GM12892 (cell line): ENCODE data around the gene EXO1.

Source experiments
- POLR2A ChIP-seq: IDR thresholded peaks from 2 replicates; pipeline ENCODE4 v1.6.1; 2011; ENCODE audit warnings: low read depth, low read length, control low read depth
- POLR2AphosphoS5 ChIP-seq: IDR thresholded peaks from 2 replicates; pipeline ENCODE4 v1.6.1; 2011; ENCODE audit warnings: low read depth, low read length, control low read depth
- TAF1 ChIP-seq: IDR thresholded peaks from 2 replicates; pipeline ENCODE4 v1.6.1; 2011; ENCODE audit warnings: low read depth, mild to moderate bottlenecking, control low read depth, low read length, borderline replicate concordance

- no peak for TF ChIP-seq POLR2AphosphoS5
- TF ChIP-seq POLR2A: no peak
- no peak for TF ChIP-seq TAF1
Measured at GRCh38 chr1:241839369-241839979, 8.5 kb upstream of the EXO1 start.
